Stimulated activated CD8-positive, alpha-beta memory T cell treated with anti-CD3 and anti-CD28 coated beads, Interleukin-15, amount 100 ng/mL, for 4 hours (primary cell): ENCODE measurements around the gene KNCN.

Experiments used
- DNase-seq, 2 donors: peaks; one replicate each; pipeline ENCODE4 v3.0.0-alpha.2; 2020; ENCODE audit warnings: low read depth in 2 of 2

The KNCN gene

DNA sequence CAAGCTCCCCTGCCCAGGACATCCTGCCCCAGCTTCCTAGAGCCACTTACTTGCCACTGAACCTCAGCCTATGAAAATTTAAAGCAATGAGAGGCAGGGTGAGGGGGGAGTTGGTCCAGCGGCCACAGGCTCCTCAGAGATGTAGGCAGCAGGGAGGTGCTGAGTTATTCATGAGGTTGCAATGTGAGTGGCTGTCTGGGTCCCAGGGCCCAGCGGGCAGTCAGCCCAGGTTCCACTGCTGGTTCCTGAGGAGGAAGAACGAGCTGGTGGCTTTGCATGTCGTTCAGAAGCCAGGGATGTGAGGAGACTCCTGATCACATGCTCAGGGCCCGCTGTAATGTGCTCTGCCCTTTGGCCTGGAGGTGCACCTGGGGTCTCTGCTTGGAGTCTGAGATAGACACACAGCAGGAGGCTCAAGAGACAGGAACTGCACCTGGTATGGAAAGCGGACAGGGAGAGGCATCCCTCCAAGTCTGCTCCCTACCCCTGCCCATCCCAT lies at the start of gene KNCN:
KNCN (minus strand) TSS at position 51 of the 499 bp plus-strand sequence. CDS start 432 bp downstream, outside the sequence.
- DNase-seq: no peak

DNA sequence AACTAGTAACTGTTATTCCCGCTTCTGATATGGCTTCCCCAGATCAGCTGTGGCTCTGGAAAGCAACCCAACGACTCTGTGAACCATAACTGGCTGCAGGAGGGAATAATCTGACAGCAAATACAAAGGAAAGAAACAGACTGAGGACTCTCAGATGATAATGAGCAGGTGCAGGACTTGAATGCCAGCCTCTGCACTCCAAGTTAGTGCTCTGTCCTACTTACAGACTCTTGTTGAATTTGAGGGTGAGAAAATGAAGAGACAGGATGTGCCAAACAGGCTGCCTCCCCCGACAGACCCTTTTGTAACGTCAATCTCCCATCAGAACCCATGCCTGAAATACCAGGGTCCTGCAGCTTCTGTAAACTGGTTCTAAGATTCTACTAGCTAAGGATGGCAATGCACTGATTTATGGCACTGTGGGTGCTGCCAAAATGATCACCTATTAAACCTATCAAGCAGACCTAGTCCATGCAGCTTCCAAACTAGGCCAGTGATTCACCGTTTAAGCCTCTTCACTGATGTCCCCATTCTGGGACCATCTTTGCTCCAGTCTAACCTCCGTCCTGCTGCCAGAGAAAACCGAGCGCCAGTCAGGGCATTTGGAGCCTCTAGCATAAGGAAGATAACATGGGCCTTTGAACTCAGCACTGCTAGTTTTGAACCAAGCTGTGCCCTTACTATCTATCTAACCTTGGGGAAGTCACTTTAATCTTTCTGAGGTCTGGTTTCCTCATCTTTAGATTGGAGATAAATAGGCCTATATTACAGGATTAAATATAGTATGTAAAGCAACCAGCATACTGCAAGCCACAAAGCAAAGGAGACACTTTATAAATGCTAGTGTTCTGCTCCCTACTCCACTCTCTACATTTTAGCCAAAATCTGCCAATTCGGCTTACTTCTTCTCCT lies 47.9 kb upstream of the KNCN start:
- no peak for DNase-seq

DNA sequence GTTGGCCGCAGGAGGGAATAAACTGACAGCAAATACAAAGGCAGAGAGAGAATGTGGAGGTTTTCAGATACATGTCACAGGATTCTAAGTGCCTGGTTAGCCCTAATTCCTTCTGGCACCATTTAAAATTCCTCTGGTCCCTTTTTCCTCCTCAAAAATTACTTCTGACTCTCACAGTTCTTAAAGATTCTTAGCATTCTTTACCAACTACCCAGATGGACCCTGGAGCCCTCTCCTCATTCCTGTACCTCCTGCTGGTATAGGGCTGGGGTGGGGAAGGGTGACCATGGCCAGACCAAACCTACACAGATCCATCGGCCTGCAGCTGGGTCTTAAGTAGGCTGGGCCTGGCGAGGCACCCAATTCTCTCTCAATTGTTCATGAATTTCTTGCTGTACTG lies 45.4 kb upstream of the KNCN start:
- no peak for DNase-seq

DNA sequence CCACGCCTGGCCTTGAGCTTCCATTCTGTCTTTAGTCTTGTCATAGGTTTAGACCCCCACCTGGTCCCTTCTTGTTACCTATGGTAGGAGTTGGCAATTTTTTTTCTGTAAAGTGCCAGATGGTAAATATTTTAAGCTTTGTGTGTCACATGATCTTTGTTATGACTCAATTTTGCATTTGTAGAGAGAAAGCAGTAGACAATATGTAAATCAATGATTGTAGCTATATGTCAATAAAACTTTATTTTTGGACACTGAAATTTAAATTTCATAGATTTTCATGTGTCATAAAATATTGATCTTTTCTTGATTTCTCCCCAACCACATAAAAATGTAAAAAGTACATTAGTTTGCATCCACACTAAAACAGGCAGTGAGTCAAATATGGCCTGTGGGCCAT lies 44.6 kb upstream of the KNCN start:
- DNase-seq: no peak

DNA sequence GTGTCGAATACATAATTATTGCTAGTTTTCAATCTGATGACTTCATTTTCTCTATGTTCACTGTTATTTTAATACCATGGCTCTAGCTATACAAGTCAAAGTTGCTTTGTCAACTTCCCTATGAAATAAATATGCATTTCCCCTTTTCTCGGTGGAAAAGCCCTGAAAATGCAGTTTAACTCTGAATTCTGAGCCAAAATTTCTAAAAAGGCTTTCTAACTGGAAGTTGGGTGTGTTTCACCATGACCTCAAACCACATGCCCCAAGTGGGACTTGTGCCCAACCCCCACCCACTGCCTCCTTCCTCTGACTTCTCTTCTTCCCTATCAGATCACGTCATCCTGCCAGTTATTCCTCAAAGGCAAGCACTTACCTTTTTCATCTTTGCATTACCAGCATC lies 43.7 kb upstream of the KNCN start:
- no peak for DNase-seq

DNA sequence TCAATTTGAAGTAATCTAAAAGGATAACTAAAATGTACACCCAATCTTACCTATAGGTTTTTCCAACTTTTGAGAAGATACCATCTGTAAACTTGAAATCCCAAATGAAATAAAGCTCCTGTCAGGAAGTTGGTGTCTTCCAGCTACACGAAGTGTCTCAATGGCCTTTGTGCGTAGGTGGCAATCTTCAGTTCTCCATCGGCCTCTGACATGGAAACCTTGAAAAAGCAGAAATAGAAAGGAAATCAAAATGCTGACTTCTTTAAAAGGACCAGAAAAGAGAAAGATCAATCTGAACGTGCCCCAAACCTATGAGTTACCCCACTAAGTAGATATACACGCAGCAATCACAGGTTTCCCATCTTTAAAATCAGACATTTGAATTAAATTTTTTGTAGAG lies 42.6 kb upstream of the KNCN start:
- DNase-seq: no peak

DNA sequence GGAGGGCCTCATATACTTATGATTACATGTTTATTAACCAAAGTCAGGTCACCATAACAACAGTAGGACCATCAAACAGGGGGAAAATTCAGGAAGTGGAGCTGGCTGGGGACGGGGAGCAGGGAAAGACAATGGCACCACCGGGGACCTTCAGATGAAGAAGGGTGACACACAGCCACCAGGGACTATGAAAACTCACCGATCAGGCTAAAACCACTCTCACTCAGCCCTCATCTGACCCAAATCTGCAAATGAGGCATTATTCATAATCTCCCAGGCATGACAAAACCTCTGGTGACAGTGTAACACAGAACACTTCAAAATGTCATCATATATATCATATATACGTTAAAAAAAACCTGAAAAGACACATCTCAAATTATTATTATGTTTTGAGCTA lies 41.4 kb upstream of the KNCN start:
- DNase-seq: no peak

DNA sequence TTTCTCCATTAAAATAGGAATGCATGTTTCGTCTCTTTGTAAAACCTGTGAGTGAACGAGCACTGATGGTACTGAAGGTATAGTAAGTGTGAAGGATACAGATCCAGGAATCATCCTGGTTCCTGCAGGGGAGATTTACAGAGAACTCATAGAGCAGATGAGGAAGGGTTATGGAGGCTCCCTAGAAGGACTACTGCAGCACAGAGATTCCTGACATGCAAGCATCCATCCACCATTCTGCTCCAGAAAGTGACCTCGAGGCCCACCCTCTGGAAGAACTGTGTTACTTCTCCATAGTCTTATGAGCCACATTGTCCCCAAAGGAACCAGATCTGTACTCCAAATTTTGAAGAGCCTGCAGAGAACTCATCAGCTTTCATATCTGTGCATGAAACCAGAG lies 38.1 kb upstream of the KNCN start:
- DNase-seq: no peak

DNA sequence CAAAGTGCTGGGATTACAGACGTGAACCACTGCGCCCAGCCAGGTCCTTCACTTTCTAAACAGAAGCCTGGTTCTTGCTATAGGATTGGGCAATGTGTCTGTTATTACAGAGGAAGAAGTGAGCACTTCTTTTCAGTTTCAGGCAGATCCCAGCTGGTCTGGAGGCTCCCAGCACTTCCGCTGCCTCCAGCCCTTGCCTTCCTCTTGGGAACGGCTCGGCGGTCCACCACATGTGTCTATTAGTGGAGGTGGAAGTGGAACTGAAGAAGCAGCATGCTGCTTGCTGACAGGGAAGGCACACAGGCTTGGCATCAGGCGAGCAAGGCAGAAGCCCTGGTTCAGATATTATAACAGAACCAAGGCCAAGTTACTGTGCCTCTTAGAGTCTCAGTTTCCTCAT lies 35.6 kb upstream of the KNCN start:
- DNase-seq: no peak

DNA sequence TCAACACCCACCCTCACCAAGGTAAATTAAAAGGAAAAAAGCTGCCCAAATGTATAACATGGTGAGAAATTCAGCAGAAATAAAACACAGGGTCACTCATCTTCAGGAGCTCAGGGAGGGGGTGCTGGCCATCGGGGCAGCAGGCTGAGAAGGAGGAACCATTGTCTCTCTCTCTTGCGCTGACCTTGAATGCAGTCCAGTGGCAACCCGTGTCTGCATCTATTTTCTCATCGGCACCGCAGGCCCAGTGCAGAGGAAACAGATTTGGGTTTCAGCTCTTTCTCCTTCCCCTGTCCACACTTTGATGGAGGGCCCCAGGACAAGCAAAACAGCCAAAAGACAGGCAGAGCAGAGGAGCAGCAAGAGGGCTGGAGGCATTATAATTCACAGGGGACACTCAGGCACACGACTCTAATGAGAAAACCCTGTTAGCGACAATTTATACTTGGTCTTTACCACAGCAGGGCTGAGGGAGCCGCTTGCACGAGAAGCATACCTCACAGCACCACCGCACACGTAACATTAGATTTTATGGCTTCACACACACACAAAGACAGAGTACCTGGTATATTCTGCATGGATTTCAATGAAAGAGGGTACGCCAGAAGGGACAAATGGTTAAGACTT lies 34.0 kb upstream of the KNCN start:
- no peak for DNase-seq

DNA sequence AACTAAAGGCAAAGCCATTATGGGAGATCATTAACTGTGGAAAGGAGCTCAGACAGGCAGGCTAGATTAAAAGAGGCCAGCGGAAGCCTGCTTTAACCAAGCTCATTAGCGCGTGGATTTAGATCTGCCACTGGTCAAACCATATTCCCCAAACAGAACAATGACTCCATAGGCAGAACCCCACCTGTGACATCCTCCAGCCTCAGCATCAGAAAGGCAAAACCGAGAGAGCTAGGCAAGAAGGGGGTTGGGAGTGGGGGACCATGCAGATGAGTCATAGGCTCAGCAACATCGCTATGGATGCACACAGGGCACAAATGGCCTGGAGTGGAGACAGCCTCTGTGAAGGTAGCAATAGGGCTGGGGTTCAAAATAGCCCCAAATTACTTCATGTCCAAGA lies 32.0 kb upstream of the KNCN start:
- no peak for DNase-seq

DNA sequence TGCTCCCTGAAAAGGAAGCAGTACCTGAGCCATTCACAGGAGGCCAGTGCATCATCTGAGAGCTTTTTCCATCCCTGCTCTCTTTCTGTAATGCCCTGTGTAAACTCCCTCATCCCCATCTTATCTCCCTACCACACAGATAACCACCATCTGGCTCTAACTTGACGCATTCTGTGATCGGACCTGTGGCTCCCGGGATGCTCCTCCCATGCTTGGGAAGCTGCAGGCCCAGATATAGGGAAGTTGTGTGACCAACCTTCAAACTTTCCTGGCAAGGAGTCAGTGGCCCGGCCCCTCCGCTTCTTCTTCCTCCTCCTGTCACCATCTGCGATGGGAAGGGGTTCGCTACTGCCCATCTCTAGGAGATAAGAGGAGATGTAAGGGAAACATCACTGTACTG lies 31.5 kb upstream of the KNCN start:
- DNase-seq: no peak

DNA sequence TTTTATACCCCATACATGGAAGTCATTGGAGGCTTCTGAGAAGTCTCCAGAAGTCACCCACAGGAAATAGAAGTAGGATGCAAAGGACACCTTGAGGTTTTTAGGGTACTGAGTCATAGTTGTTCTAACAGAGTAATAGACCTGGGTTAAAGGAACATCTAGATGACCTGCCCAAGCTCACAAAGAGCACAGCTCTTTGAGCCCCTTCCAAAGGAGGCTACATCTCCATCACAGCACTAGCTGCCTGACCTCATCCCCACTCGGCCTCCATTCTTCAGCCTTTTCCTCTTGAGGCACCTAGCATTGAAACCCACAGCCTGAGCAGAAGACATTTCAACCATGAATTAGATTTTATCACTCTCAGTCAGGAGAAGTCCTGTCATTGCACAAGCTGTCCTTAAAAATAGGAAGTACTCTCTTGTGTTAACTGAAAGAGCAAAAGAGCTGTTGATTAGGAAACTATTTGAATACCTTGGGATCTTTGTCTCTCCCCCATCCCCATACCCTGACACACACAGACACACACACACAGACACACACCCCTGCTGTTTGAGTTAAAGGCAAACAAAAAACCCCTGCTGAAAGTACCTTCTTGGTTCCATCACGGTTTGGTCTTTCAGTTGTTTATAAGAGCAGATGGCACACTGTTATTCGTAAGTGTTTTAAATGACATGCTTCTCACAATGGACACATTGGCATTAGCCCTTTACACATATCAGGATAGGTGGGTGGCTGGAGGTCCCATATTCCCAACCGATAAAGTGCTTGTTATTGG lies 30.4 kb upstream of the KNCN start:
- DNase-seq: no peak

DNA sequence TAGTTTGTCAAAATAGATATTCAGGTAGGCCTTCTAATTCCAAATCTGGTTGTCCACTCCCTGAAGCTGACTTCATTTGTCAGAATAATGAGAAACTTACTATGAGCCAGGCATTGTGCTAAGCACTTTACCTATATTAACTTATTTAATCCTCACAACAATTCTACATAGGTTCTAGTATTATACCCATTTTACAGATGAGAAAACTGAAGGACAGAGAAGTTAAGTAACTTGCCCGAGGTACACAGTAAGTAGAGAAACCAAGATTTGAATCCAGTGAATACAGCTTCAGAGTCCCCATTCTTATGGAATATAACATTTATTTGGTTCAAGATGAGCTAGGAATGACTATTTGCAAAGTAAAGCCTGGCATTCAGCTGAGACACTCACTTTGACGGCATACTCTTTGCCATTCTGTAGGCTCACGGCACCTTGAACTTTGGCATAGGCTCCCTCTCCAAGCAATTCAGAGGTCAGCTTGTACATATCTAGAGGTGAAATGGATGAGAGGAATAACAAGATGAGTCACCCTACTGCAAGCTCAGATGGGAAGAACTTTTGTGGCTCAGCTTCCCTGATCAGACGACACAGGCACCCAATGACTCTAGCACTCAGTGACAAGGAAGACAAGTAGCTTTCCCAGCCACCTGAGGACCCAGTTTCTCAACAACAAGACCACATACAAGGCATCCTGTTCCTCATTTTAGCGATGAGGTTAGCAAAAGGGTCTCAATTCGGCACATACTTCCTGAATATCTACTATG lies 28.9 kb upstream of the KNCN start:
- no peak for DNase-seq

DNA sequence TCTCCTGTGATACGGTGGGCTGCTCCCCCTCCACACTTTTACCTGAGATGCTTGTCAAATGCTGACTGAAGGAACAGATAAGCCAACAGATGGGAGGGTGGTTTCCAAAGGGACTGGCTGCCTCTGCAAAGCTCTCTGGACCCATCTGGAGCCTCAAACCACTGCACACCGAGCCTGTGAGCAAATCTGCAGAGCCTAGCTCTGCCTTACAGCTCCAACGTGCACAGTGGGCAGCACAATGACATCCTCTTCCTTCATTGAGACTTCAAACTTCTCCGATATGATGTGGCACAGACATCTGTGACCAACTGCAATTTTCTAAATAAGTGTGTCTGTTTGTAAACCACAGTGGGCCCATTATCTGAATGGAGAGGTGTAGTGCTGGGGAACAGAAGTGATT lies 26.2 kb upstream of the KNCN start:
- DNase-seq: no peak

DNA sequence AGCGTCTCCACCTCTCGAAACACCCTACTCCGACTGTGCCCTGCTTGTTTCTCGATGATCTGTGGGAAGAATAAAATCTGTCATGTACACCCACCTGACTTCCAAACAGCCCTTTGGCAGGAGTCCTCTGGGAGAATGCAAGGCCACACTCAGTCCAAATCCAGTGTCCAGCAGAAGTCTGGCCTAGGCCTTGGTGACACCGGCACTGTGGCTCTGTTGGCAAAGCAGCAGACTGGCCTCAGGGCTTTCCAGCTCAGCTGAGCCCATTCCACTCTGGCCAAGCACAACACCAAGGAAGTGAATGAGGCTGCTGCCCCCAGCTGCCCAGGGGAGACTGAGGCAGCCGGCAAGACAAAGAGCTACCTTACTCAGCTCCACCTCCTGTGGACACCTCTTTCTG lies 25.1 kb upstream of the KNCN start:
- no peak for DNase-seq

DNA sequence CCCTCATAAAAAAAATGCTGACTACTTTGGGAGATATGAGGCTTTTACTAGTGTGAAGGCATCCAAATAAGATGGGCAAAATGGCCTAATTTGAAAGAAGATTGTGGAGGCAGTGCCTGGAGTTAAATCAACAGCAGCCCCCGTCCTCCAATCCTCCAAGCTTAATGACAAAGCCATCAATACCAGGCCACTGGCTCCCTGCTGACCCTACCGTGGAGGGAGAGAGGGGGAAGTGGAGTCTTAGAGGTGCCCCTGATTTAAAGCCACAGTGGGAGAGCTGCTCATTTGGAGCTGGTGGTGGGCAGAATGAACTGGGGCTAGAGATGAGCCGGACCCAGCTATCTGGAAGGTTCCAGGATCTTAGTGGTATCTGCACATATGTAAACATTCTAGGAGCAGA lies 24.3 kb upstream of the KNCN start:
- no peak for DNase-seq

DNA sequence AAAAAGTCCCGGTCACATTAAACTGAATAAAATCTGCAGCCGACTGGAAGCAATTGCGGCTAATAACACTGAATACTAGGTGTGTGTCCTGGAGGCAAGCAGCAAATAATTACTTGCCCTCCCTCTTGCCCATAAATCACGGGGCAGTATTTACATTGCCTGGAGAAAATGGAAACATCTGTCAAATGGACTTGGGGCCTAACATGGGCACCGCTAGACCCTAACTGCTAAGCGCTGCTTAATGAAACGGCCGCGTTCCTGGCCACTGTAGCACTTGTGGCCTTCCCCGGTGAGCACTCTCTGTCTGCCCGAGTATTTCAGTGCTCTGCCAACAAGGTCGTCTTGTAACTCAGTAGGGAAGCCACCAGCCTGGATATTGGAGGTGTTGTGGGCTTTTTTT lies 23.9 kb upstream of the KNCN start:
- DNase-seq: no peak

DNA sequence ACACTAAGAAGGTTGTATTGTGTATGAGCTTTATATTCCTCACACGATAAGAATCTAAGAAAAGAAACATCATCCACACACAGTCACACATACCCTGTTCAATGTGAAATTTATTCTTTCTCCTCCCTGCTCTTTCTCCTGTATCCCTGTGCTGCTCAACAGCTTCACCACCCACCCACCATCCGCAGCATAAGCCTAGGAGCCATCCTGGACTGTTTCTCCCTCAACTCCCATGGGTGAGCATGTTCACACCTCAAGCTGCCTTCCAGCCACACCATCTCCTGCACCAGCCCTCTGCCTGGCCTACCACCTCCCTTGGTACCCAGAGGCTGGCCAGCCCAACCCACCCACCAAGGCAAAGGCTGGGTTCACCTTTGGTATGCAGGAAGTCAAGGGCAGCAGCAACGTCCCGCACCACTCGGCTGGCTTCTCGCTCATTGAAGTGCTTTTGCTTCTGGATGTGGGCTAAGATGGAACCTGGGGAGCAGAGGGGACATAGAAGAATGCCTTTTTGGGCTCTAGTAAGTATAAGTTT lies 20.3 kb upstream of the KNCN start:
- no peak for DNase-seq

DNA sequence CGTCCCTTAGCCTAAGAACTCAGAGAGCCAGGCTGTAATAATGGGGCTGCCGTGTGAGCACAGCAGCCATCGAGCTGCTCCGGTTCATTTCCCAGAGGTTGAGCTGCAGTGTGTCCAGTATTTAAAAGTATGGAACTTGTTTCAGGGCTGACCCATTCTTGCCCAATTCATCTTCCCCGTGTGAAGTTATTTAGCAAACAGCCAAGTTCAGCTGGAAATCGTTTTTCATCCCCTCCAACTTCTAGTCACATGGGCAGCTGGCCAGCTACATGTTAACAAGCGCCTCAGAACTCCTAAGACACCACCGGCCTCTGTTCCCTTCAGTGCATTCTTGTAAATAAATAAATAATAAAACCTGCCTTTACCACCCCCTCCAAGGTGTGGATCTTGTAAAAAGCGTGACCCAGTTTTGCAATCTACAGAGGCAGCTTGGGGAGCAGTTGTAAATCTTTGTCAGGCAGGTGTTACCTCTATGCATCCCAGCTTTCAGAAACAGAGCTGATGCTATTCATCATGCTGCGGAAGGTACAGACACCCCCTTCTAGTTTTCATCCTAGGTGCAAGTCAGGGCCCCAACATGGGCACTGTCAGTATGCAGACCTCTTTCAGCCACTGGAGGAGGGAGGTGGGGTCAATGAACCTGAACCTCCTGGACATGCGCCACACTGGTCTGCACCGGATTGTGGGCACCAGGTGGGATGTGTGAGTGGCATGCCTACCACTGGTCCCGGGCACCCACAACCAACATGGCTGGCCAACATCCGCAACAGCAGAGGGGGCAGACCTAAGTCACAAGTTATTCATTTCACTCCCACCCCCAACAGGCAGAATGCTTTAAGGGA lies 18.7 kb upstream of the KNCN start:
- DNase-seq: no peak

DNA sequence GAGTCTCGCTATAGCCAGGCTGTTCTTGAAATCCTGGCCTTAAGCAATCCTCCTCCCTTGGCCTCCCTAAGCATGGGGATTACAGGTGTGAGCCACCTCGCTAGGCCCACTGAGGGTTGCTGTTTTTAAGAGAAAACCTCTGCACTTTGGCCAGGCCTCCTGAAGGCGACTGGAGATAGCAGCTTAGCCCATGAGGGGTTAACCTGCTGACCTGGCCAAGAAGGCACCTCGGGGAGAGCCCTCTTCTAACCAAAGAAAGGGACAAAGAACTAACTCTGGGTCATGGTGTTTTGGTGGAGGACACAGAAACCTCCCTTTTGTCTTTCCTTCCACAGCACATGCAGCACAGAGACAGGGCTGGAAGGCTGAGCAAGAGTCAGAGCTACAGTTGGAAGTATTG lies 17.7 kb upstream of the KNCN start:
- no peak for DNase-seq
